Cerebellar cortex (tissue), 1 donor: ENCODE data around the gene KCNQ1OT1.

ENCODE experiments used
- DNase-seq: peaks from one replicate; pipeline ENCODE4 v3.0.0-alpha.2; 2015; ENCODE audit warnings: low spot score

Gene KCNQ1OT1

DNA sequence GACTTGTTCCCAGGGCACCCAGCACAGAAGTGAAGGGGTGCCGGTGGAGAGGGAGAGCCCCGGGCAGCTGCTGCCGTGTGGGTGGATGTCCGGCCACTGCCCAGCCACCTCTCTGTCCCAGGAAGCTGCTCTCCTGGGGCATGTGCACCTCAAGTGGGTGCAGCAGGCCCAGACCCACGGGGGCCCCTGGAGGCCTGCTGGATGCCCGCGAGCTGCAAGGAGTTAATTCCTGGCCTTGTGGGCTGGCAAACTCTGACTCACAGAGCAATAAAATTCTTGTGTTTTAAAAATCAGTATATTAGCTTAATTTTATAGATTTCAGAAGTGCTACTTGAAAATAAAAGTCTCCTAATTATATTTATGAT is 37.4 kb upstream of the KCNQ1OT1 start:
- DNase-seq = no peak

DNA sequence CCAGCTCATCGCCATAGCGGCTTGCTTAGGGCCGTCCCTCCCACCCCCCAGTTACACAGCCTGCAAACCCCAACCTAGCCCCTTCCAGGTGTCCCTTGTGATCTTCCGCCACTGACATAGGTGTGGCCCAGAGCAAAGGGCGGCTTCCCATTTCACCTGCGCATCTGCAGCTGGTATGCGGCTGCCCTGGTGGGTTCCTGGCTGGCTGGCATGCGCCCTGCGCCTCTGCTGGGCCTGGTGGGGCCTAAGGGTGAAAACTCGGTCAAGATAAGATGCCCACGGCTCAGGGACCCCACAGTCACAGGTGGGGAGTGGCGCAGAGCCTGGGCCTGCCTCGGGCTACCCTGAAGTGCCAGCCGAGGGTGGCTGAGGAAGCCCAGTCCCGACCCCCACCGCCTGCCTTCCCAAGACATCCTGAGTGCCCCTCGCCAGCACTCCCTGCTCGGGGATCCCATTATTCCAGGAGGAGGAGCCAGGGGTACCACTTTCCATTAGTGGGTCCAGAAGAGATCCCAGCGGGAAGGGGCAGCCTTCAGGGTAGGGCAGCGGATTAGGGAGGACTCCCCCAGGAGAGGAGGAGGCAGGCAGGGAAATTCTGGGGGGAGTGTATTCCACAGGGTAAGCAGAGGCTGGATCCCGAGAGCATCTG is 36.9 kb upstream of the KCNQ1OT1 start:
- no peak for DNase-seq

GRCh38 chr11:2735053-2735589 is 35.3 kb upstream of the KCNQ1OT1 start:
- no peak for DNase-seq

GRCh38 chr11:2734181-2735052 is 34.6 kb upstream of the KCNQ1OT1 start:
- no peak for DNase-seq

GRCh38 chr11:2732940-2733628 is 33.3 kb upstream of the KCNQ1OT1 start:
- DNase-seq = no peak

DNA sequence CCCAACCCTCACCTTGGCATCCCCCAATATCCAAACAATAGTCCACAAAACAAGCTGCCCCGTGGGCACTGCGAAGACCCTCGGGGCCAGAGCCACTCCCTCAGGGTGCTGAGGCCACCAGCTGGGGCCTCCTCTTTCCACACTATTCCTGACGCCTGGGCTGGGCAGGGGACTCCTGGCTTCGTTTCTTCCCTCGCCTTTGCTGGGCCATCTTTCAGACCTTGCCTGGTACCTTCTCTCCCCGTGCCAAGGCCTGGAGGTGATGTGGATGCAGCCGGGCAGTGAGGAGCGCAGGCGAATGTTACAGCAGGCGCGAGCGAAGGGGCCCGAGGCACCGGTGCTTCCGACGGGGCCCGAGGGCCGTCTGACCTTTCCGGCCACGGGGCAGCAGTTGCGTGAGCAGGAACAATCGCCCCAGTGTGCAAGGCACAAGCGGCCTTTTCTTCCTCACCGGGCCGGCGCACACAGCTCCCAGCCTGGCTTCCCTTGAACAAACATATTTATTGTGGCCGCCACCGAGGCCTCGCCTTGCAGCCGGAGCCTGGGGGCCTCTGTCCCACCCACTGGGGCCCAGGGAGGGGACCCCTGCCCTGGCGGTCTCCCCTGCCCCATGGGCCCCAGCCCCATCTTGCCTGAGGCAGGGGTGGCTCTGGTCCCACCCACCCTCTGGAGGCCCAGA is 32.6 kb upstream of the KCNQ1OT1 start:
- DNase-seq = no peak

DNA sequence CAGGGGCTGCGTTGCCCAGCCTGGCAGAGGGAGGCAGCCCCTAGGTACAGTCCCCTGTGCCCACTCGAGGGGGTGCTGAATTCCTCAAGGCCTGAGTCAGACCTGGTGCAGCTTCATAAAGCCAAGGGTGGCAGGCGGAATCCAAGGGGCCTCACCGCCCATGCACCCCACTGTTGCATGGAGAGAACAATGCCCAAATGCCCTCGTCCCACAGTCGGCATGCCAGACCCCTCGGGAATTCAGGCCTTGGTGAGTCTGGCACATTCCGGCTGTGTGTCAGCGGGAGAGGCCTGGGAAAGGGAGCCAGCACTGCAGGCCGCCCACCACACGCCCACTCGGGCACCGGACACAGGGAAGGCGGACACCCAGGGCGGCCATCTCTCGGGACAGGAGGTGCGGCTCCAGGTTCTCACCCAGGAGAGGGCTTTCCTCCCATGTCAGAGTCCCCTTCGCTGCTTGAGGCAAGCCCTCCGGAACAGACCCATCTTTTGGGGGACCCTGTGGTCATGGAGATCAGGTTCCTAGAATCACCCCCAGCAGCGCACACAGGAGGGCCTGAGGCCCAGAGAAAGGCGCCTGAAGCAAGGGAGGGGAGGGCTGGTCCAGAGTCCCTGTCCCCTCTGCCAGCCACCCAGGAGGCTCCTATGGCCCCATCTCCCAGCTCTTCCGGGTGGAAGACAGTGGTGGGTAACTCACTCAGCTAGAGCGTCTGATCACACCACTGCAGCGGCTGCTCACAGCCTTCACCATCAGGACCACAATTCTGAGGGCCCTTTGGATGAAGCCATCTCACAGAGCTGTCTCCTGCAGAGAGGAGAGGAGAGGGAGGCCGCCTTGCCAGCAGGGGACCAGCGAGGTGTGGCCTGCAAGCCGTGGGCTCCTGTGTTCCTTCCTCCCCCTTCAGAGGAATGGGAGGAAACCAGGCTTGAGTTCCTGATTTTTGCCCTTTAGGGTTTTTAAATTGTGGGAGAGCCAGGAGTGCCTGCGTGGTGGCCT is 31.6 kb upstream of the KCNQ1OT1 start:
- DNase-seq = no peak

DNA sequence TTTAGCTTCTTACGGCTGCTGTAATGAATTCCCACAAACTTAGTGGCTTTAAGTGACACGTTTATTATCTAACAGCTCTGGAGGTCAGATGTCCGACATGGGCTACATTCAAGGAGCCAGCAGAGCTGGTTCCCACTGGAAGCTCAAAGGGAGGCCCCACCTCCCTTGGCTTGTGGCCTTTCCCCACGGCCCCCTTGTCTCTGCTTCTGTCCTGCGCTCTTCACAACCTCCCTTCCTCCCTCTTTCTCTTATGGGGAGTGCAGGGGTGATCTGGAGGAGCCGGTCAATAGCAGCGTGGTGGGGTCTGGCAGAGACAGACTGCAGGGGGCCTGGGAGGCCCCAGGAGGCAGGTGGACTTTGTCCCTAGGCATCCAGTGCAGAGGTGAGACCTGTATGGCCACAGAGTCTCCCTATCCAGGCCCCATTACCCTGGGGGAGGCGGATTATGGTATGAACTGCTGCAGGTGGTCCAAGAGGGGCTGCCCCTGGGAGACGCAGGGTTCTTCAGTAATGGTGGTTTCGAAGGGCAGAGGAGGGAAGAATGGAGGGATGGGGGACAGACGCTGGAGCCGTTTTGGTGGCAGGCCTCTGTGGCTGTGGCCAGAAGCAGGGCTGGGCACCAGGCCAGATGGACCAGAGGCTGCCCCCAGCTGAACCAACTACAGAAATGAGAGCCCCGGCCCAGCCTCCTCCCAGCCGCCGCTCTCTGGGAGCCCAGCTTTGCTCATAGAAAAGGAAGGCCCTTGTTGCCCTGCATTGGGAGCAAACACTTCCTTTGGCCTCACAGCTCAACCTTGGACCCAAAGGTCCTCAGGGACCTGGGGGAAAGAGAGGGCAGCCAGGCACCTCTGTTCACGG is 30.7 kb upstream of the KCNQ1OT1 start:
- no peak for DNase-seq

DNA sequence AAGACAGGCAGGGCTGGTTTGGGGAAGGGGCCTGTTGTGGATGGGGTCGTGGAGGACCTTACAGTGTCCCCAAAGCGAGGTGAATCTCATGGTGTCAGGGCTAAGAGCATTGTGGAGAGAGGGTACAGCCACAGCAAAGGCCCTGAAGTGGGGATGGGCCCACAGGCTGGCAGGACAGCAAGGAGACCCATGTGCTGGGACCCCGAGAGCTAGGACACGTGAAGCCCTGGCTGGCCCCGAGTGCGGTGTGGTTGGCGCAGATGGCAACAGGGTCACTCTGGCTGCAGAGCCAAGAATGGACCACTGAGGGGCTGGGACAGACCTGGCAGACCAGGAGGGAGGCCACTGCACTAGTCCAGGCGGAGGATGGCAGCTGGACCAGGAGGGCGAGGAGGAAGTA is 30.0 kb upstream of the KCNQ1OT1 start:
- no peak for DNase-seq

GRCh38 chr11:2728663-2729332 is 29.0 kb upstream of the KCNQ1OT1 start:
- no peak for DNase-seq

GRCh38 chr11:2728128-2728662 is 28.4 kb upstream of the KCNQ1OT1 start:
- DNase-seq = no peak

GRCh38 chr11:2726964-2727363 is 27.2 kb upstream of the KCNQ1OT1 start:
- DNase-seq = no peak

GRCh38 chr11:2725368-2726300 is 25.8 kb upstream of the KCNQ1OT1 start:
- DNase-seq = no peak

DNA sequence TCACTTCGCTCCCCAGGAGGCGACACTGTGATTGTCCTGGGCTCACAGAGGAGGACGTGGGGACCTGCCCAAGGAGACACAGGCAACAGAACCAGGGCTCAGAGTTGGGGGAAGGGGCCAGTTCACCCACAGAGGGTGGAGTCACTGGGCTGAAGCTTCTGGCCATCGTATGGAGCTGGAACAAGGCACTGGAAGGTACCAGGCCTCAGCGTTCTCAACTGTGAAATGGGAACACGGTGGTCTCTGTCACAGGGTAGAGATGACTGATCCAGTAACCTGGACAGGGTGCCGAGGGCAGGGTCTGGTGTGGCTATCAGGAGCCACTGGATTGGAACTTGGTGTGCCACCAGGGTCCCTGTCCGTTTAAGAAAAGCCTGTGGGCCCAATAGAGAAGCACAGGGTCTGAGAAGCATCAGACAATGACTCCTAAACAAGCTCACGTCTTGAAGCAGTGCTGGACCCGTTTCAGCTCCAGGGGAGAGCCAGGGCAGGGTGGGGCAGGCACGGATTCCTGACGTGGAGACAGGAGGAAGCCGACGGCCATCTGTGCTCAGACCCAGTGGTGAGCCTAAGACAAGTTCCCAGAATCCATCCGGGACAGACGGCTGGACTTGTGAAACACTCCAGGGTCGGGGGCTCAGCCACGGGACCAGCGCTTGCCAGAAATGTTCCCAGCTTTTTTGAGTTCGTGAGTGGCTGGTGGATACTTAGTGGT is 25.0 kb upstream of the KCNQ1OT1 start:
- DNase-seq = no peak

DNA sequence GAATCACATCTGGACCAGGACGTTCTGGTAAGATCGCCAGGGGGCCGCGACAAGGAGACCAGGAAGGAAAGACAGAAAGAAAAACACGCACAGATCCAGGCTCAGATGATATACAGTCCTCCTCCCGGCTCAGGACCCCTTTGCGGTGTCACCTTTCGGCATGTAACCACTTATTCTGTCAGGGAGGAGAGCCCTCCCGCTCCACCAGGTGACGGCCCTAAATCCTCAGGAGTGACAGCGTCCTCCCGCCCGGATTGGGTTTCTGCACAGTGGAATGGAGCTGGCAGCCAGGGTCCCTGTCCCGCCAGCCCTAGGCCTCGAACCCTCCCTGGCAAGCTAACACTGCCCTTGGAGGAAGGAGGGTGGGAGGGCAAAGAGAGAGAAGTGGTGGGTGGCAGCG is 24.3 kb upstream of the KCNQ1OT1 start:
- no peak for DNase-seq

DNA sequence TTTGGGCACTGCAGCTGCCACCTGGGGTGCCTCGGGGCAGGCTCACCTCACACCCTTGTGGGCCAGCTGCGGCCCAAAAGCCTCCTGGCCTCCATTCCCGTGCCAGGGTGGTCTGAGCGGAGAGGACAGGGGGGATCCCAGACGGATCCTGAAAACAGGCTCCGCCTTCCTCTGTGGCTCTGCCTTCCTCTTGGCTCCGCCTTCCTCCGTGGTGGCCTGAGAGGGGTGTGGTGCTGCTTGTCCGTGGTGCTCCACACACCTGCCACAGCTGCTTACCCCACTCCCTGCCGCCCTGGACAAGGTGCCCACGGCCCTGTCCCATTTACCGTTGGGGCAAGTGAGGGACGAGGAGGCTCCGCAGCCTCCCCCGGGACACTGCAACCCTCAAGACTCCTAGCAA is 23.2 kb upstream of the KCNQ1OT1 start:
- DNase-seq = no peak

GRCh38 chr11:2721210-2721916 is 21.6 kb upstream of the KCNQ1OT1 start:
- DNase-seq = no peak
